GM19023 (cell line): ENCODE results near the gene KIF19.

Source experiments
- ATAC-seq: cut with Tn5 transposase; IDR thresholded peaks from one replicate; pipeline ENCODE4 v1.9.1; 2021; ENCODE audit warnings: mild to moderate bottlenecking, moderate library complexity; ENCODE audit not compliant: unreplicated experiment

KIF19 gene

GRCh38 chr17:74303305-74303704, 22.7 kb upstream of the KIF19 start:
- ATAC-seq: no peak

GRCh38 chr17:74304184-74304583, 21.8 kb upstream of the KIF19 start:
- no peak for ATAC-seq

DNA sequence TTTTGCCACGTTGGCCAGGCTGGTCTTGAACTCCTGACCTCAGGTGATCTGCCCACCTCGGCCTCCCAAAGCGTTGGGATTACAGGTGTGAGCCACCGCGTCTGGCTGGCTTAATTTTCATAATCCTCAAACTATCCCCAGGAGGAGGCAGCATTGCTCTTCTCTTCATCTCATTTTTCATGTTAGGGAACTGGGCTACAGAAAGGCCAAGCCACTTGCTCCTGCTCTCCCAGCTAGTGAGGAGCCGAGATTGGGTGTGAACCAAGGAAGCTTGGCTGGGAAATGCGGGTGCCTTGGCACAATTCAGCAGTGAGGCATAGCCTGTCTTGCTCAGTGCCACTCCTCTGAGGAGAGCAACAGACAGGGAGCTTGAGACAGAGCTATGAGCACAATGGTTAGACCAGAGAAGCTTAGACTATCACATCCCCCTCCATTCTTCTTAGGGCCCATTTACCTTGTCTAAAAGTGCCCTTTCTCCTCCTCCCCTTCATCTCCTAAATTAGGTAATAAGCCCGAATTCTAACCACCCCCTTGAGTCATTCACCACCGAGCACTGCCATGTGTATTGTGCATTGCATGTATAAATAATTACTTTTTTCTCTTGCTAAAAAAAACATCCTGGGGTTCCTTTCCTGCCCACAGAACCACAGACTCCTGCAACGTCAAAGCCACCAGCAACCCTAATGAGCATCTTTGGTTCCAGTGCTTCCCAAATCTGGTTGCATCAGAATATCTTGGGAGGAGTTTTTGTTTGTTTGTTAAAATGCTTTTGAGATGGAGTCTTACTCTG, 20.0 kb upstream of the KIF19 start:
- no peak for ATAC-seq

GRCh38 chr17:74307984-74308773, 17.8 kb upstream of the KIF19 start:
- no peak for ATAC-seq

- no peak for ATAC-seq
Measured at GRCh38 chr17:74309902-74310301, 16.1 kb upstream of the KIF19 start.

DNA sequence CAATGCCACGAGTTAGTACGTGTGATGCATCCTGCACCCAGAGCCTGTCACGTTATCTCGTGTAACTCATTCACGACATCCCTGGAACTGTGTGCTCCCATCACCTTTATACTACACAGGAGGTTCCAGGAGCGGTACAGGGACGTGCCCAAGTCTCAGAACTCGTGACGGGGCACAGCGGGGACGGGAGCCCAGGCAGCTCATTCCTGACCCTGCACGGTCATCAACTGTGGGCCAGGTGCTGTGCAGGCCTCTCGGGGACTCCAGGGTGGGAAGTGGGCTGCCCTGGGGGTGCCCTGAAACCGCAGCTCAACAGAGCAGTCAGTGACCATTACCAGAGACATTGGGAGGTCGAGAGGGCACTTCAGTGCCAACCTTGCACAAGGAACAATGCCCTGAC, 11.1 kb upstream of the KIF19 start:
- ATAC-seq: no peak

DNA sequence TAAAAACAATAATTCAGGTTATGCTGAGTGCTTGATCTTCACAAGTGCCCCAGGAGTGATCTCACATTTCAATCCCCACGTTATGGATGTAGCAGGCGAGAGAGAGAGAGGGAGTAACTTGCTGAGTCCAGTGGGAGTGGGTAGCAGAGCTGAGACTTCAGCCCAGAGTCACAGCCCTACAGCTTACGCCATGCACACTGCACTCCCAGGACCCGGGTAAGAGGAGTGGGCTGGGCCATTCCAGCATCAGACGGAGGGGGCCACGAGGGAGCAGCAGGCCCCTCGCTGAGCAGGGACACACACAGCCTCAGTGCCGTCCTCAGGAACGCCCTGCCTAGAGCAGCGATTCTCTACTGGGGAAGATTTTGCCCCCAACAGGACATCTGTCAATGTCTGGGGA, 9.8 kb upstream of the KIF19 start:
- no peak for ATAC-seq

- ATAC-seq: no peak
Measured at GRCh38 chr17:74317071-74317470, 9.0 kb upstream of the KIF19 start.

DNA sequence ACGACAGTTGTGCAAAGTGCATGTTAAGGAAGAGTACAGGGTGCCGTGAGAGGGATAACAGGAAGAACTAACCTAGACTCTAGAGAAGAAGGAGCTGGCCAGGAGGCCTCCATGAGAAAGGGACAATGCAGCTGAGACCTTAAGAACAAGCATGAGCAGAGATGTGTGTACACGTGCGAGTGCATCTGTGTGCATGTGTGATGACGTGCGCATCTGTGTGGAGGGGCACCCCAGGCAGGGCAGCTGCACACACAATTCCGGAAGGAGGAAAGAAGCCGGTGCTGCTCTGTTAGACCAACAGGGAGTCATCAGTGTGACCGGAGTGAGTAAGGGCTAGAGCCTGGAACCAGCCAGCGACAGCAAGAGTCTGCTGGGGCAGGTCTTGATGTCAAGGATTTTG, 7.6 kb upstream of the KIF19 start:
- ATAC-seq: no peak

DNA sequence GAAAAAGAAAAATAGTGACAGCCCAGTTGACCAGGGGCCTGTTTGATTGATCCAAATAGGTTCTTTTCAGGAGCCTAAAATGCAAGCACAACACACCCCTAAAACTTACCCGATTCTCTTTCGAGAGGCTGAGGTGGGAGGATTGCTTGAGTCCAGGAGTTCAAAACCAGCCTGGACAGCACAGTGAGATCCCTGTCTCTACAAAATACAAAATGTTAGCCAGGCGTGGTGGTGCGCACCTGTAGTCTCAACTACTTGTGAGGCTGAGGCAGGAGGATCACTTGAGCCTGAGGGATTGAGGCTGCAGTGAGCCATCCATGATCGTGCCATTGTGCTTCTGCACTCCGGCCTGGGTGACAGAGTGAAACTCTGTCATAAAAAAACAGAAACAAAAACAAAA, 1.5 kb upstream of the KIF19 start:
- ATAC-seq: no peak

- ATAC-seq: no peak
Measured at GRCh38 chr17:74325376-74325742, 667 bp upstream of the KIF19 start.

GRCh38 chr17:74326506-74326905, 480 bp downstream of the KIF19 start:
- no peak for ATAC-seq

DNA sequence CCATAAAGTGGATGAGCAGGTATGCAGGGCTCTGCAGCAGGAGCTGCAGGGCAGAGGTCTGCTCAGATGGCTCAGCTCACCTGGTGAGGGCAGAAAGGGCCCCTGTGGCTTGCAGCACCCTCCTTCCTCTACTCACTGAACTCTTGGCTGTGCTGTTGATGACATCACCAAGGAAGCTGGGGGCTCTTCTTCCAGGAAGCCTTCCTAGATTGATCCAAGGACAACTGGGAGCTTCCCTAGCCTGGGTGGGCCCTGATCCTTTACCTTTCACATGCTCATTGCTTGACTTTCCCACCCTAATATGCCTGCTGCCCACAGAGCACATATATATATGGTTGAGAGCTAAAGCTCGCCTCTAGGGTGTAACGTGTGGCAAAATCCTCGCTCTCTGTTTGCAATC, 2.5 kb downstream of the KIF19 start:
- no peak for ATAC-seq

- no peak for ATAC-seq
Measured at GRCh38 chr17:74329378-74329777, 3.4 kb downstream of the KIF19 start.

DNA sequence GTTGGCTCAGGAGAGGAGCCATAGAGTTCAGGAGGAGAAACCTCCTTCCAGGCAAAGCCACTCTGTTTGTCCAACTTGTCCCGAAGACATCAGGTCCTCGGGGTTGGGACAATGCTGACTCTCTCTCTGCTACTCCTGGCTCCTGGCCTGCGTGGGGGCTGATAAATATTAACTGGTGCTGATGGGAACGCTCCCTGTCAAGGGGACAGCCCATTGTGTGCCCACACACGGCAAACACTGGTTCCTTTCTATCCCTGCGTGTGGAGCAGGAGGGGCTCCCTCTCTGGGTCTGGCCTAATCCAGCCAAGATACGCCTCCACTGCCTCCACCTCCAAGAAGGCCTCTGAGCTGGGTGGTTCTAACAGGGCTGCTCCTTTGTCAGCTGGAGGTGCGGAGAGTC, 4.4 kb downstream of the KIF19 start:
- ATAC-seq: no peak

GRCh38 chr17:74332017-74332650, 6.1 kb downstream of the KIF19 start:
- ATAC-seq: no peak

DNA sequence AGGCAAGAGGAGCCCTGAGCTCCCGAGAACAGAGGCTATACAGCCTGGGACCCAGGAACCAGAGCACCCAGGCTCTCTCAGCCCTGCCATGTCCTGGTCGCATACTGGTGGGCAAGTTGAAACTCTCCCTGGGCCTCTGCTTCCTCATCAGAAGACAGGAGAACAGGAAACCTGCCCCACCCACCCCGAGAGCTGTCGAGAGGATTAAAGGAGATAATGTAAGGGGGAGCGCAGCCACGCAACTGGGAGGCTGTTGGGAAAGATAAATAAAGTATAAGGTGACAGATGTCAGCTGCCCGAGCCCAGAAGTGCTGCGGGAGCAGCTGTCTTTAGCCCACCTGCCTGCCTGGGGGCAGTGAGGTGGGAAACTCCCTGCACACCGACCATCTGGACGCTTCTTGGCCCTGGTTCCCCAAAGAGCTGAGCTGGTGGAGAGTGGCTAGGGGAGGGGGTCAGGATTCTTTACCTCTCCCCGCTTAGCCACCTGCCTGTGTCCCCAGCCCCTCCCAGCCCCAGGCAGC, 6.8 kb downstream of the KIF19 start:
- ATAC-seq: no peak

- ATAC-seq: no peak
Measured at GRCh38 chr17:74334393-74335039, 8.5 kb downstream of the KIF19 start.

DNA sequence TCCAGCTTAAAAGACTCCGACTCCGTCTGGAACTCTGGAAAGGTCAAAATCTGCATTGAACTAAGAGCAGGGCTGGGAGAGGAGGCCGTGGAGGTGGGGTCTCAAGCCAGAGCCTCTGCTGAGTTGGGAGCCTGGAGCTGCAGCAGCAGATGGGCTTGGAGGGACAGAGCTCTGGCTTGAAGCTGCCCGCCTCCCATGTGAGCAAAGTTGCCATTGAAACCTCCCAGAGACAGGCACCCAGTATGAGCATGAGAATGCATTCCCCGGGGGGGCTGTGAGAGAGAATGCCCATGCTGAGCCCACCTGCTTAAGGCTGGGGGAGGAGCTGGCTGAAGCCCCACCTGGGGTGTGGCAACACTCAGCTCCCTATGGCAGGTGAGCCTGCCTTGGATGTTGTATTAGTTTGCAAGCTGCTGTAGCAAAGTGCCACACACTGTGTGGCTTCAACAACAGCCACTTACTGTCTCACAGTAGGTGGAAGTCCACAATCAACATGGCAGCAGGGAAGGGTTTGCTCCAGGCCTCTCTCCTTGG, 9.6 kb downstream of the KIF19 start:
- ATAC-seq: no peak

DNA sequence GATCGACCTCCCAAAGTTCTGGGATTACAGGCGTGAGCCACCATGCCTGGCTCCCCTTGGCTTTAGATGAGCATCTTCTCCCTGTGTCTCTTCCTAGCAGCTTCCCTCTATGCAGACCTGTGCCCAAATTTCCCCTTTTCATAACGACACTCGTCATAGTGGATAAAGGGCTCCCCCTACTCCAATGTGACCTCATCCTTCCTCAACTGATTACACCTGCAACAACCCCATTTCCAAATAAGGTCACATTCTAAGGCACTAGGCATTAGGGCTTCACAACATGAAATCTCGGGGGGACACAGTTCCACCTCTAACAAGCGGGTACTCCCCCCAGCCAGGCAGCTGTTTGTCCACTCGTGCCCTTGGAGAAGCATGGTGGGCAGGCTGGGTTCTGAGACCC, 10.3 kb downstream of the KIF19 start:
- no peak for ATAC-seq
